Hepatocyte (in vitro differentiated cells): ENCODE data around the gene SIM2.

ENCODE experiments used
- CTCF ChIP-seq: fragments of 200-600 bp; sonication (generic); IDR thresholded peaks from 2 replicates; pipeline ENCODE4 v1.5.1; 2016; ENCODE audit warnings: antibody characterized with exemption, mild to moderate bottlenecking; ENCODE audit not compliant: poor library complexity
- EZH2phosphoT487 ChIP-seq: fragments of 200-600 bp; sonication (generic); IDR thresholded peaks from one replicate; pipeline ENCODE4 v1.6.1; 2018; ENCODE audit warnings: antibody characterized with exemption, mild to moderate bottlenecking, low read depth, moderate library complexity; ENCODE audit not compliant: unreplicated experiment, severe bottlenecking

GRCh38 chr21:36701756-36702621 is 3.1 kb downstream of the SIM2 start:
- no peak for TF ChIP-seq CTCF
- no peak for TF ChIP-seq EZH2phosphoT487
